IMR-90 (cell line): ENCODE data around the gene LTBP1. TPM values are rescaled to one million over a fixed set of nuclear protein-coding genes. Genes with fewer than 3 reads are reported as not detected.

ENCODE experiments used
- ATAC-seq: fragments of 200-7000 bp; cut with Tn5 transposase; 2 replicates; pipeline ENCODE4 v1.9.1; 2020; ENCODE audit warnings: low read depth, mild to moderate bottlenecking, moderate library complexity
- BruUV-seq: library from RNA; stranded (reverse); fragments of 400-500 nt; replicated peaks from 2 replicates; lab custom pipeline; 2021; lab: Mats Ljungman, UMichigan
- CTCF ChIA-PET: fragments of 300-600 bp; formaldehyde crosslinking; extraction: SDS; loops from one replicate; lab custom pipeline; 2021; ENCODE audit warnings: antibody characterized with exemption; lab: Yijun Ruan, JAX
- POLR2A ChIA-PET: fragments of 300-600 bp; sonication (Branson Sonifier 250); formaldehyde crosslinking; loops from one replicate; lab custom pipeline; 2022; ENCODE audit warnings: antibody characterized with exemption; ENCODE audit not compliant: unreplicated experiment; lab: Charles Lee
- DNase-seq: peaks from one replicate; pipeline ENCODE4 v3.0.0; 2013
- H2AFZ ChIP-seq: replicated peaks from 2 replicates; pipeline ENCODE3; 2013; ENCODE audit warnings: low read length, mild to moderate bottlenecking; ENCODE audit not compliant: poor library complexity
- H2AK5ac ChIP-seq: 2 replicates; pipeline ENCODE4 v1.6.1; 2013; ENCODE audit warnings: low read depth, low read length, inconsistent platforms
- H2AK9ac ChIP-seq: replicated peaks from 2 replicates; pipeline ENCODE3; 2013; ENCODE audit warnings: mild to moderate bottlenecking, low read depth, low read length, moderate library complexity; ENCODE audit not compliant: poor library complexity
- H2BK120ac ChIP-seq: 2 replicates; pipeline ENCODE4 v1.6.1; 2013; ENCODE audit warnings: low read depth, low read length, inconsistent platforms
- H2BK15ac ChIP-seq: 3 replicates; pipeline ENCODE4 v1.6.1; 2013; ENCODE audit warnings: low read depth, low read length, inconsistent platforms
- H2BK20ac ChIP-seq: 2 replicates; pipeline ENCODE4 v1.6.1; 2013; ENCODE audit warnings: low read depth, mild to moderate bottlenecking, inconsistent platforms, low read length, moderate library complexity
- H2BK5ac ChIP-seq: 2 replicates; pipeline ENCODE4 v1.6.1; 2013; ENCODE audit warnings: mild to moderate bottlenecking, low read depth, low read length, inconsistent platforms; ENCODE audit not compliant: poor library complexity, severe bottlenecking
- H3K14ac ChIP-seq: replicated peaks from 2 replicates; pipeline ENCODE4 v1.6.1; 2013; ENCODE audit warnings: low read depth, low read length, inconsistent platforms
- H3K18ac ChIP-seq: 2 replicates; pipeline ENCODE4 v1.6.1; 2013; ENCODE audit warnings: low read depth, low read length, control low read depth
- H3K23ac ChIP-seq: 2 replicates; pipeline ENCODE4 v1.6.1; 2013; ENCODE audit warnings: low read depth, low read length, inconsistent platforms
- H3K27ac ChIP-seq: 2 replicates; pipeline ENCODE4 v1.5.1; 2013; ENCODE audit warnings: mild to moderate bottlenecking, control low read depth, low read length; ENCODE audit not compliant: insufficient read depth
- H3K27me3 ChIP-seq: 2 replicates; pipeline ENCODE4 v1.6.1; 2013; ENCODE audit warnings: low read length; ENCODE audit not compliant: control insufficient read depth, insufficient read depth
- H3K36me3 ChIP-seq: 2 replicates; pipeline ENCODE4 v1.6.1; 2013; ENCODE audit warnings: low read length, mixed read lengths; ENCODE audit not compliant: control insufficient read depth, insufficient read depth
- H3K4ac ChIP-seq: 2 replicates; pipeline ENCODE4 v1.6.1; 2013; ENCODE audit warnings: low read depth, low read length, inconsistent platforms
- H3K4me1 ChIP-seq: 2 replicates; pipeline ENCODE4 v1.6.1; 2013; ENCODE audit warnings: low read length, mixed read lengths; ENCODE audit not compliant: control insufficient read depth, insufficient read depth
- H3K4me2 ChIP-seq: 2 replicates; pipeline ENCODE4 v1.6.1; 2013; ENCODE audit warnings: low read depth, mild to moderate bottlenecking, control low read depth, low read length, moderate library complexity
- H3K4me3 ChIP-seq: 2 replicates; pipeline ENCODE4 v1.5.1; 2013; ENCODE audit warnings: low read depth, mild to moderate bottlenecking, control low read depth, low read length, moderate library complexity; ENCODE audit not compliant: insufficient read depth
- H3K56ac ChIP-seq: 2 replicates; pipeline ENCODE4 v1.6.1; 2013; ENCODE audit warnings: low read length, inconsistent platforms; ENCODE audit not compliant: insufficient read depth; ENCODE audit errors: extremely low read depth
- H3K79me1 ChIP-seq, 2 experiments: 2 replicates each; pipeline ENCODE4 v1.6.1; 2013; ENCODE audit warnings: low read length in 2 of 2, inconsistent platforms in 1 of 2, low read depth in 1 of 2
- H3K9ac ChIP-seq: 2 replicates; pipeline ENCODE4 v1.6.1; 2013; ENCODE audit warnings: low read depth, low read length, control low read depth
- H3K9me1 ChIP-seq: 2 replicates; pipeline ENCODE4 v1.6.1; 2013; ENCODE audit warnings: low read length, inconsistent platforms; ENCODE audit not compliant: insufficient read depth
- H3K9me3 ChIP-seq: 2 replicates; pipeline ENCODE4 v1.6.1; 2013; ENCODE audit warnings: low read length; ENCODE audit not compliant: control insufficient read depth, insufficient read depth
- H4K20me1 ChIP-seq: 2 replicates; pipeline ENCODE4 v1.6.1; 2013; ENCODE audit warnings: low read length, inconsistent platforms; ENCODE audit not compliant: insufficient read depth
- H4K5ac ChIP-seq: 2 replicates; pipeline ENCODE4 v1.6.1; 2013; ENCODE audit warnings: mild to moderate bottlenecking, low read depth, low read length, control low read depth
- H4K8ac ChIP-seq, 2 experiments: 2 replicates each; pipeline ENCODE4 v1.6.1; 2013; ENCODE audit warnings: low read depth in 2 of 2, low read length in 2 of 2, control low read depth in 1 of 2, inconsistent platforms in 1 of 2
- H4K91ac ChIP-seq: 2 replicates; pipeline ENCODE4 v1.6.1; 2013; ENCODE audit warnings: low read depth, low read length, inconsistent platforms; ENCODE audit not compliant: insufficient read depth
- BHLHE40 ChIP-seq: fragments of 150-350 bp; IDR thresholded peaks from 2 replicates; pipeline ENCODE4 v1.6.1; 2016; ENCODE audit warnings: mild to moderate bottlenecking, low read depth, low read length
- CEBPB ChIP-seq: IDR thresholded peaks from 2 replicates; pipeline ENCODE4 v1.6.1; 2012; ENCODE audit warnings: low read depth, low read length, improper control_type of control experiment
- CHD1 ChIP-seq: IDR thresholded peaks from 2 replicates; pipeline ENCODE4 v1.6.1; 2012; ENCODE audit warnings: low read depth, low read length, improper control_type of control experiment
- FOS ChIP-seq: fragments of 150-350 bp; IDR thresholded peaks from 2 replicates; pipeline ENCODE4 v1.6.1; 2016; ENCODE audit warnings: low read depth, low read length
- MAFK ChIP-seq: IDR thresholded peaks from 2 replicates; pipeline ENCODE4 v1.6.1; 2012; ENCODE audit warnings: low read depth, low read length, improper control_type of control experiment
- MAZ ChIP-seq: IDR thresholded peaks from 2 replicates; pipeline ENCODE4 v1.6.1; 2012; ENCODE audit warnings: low read depth, mild to moderate bottlenecking, low read length, improper control_type of control experiment, moderate library complexity, borderline replicate concordance
- MXI1 ChIP-seq: IDR thresholded peaks from 2 replicates; pipeline ENCODE4 v1.6.1; 2012; ENCODE audit warnings: low read depth, mild to moderate bottlenecking, low read length, moderate library complexity, borderline replicate concordance
- NFE2L2 ChIP-seq: fragments of 150-350 bp; IDR thresholded peaks from 2 replicates; pipeline ENCODE4 v1.6.1; 2016; ENCODE audit warnings: low read depth, mild to moderate bottlenecking, low read length
- POLR2A ChIP-seq: IDR thresholded peaks from 2 replicates; pipeline ENCODE4 v1.6.1; 2012; ENCODE audit warnings: mild to moderate bottlenecking, low read depth, low read length
- RAD21 ChIP-seq: IDR thresholded peaks from 2 replicates; pipeline ENCODE4 v1.6.1; 2012; ENCODE audit warnings: low read length, improper control_type of control experiment
- RCOR1 ChIP-seq: IDR thresholded peaks from 2 replicates; pipeline ENCODE4 v1.6.1; 2012; ENCODE audit warnings: mild to moderate bottlenecking, low read length, improper control_type of control experiment; ENCODE audit not compliant: insufficient replicate concordance
- RFX5 ChIP-seq: IDR thresholded peaks from 2 replicates; pipeline ENCODE4 v1.8.0; 2012; ENCODE audit warnings: low read depth, mild to moderate bottlenecking, low read length, moderate library complexity
- SMC3 ChIP-seq: fragments of 150-350 bp; IDR thresholded peaks from 2 replicates; pipeline ENCODE4 v1.6.1; 2016; ENCODE audit warnings: low read depth, mild to moderate bottlenecking, antibody characterized with exemption, low read length, moderate library complexity
- WGBS, 2 experiments: methylation state at CpG; one replicate each; pipeline versions ENCODE4 v1.1.5 to v1.1.7; 2013; ENCODE audit warnings: missing lambda C conversion rate in 2 of 2; ENCODE audit not compliant: insufficient read length in 1 of 2; ENCODE audit errors: extremely low coverage in 2 of 2; 5-methylcytosine and 5-hydroxymethylcytosine counted together
- dilution Hi-C: fragments of 300-500 bp; cut with HindIII; formaldehyde crosslinking; loops from one replicate; pipeline ENCODE4 v1.14.3; 2018; ENCODE audit warnings: low sequenced_read_pairs; ENCODE audit not compliant: unreplicated experiment
- in situ Hi-C: fragments of 300-500 bp; cut with MboI; formaldehyde crosslinking; loops from 3 replicates; pipeline ENCODE4 v1.14.3; 2019; ENCODE audit warnings: low sequenced_read_pairs, inconsistent platforms, mixed read lengths
- intact Hi-C: fragments of 100-400 bp; cut with micrococcal nuclease; formaldehyde crosslinking; loops from 2 replicates; pipeline ENCODE4 v1.10.0; 2022
- polyA plus RNA-seq, 3 experiments: library from polyadenylated mRNA; depleted of rRNA; stranded (reverse); fragments of >200 nt; gene quantifications; 2 replicates each; pipeline ENCODE4 v1.2.3, GENCODE V29; 2012; ENCODE audit warnings: low replicate concordance in 1 of 3
- total RNA-seq: library from RNA; depleted of rRNA; stranded (reverse); fragments of >200 nt; gene quantifications from 2 replicates; pipeline ENCODE4 v1.2.3, GENCODE V29; 2012
- TF ChIP-seq, protein P1 (sequence below): fragments of 150-350 bp; IDR thresholded peaks from 2 replicates; pipeline ENCODE4 v1.6.1; 2016; ENCODE audit warnings: low read depth, mild to moderate bottlenecking, low read length, moderate library complexity, borderline replicate concordance
- TF ChIP-seq, protein P2 (sequence below): conservative IDR thresholded peaks from 2 replicates; pipeline ENCODE4 v1.5.1; 2012; ENCODE audit warnings: mild to moderate bottlenecking, low read depth, low read length, improper control_type of control experiment
- TF ChIP-seq, protein P3 (sequence below): fragments of 150-350 bp; IDR thresholded peaks from 2 replicates; pipeline ENCODE4 v1.6.1; 2017; ENCODE audit warnings: mild to moderate bottlenecking, antibody characterized with exemption, low read length, low read depth

Gene LTBP1
- total and polyA plus RNA-seq, 2 of the 4 experiments (the other 2 are of a cell fraction), result 235 to 326 TPM

DNA sequence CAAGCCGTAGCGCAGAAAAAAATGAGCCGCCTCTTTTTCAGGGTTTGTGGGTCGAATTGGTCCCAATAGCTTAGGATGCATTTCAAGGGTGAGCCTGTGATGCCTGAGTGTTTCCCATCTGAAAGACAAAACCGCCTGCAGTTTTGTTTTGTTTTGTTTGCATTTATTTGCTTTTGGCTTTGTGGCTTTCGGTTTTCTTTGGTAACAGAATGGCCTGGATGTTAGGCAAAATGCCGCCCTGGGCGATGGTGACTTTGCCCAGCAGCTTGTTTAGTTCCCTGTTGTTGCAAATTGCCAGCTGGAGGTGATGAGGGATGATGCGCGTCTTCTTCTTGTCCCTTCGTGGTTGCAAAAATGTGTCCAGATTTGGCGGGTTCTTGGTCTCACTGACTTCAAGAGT lies 109.4 kb downstream of the LTBP1 start:
- H4K91ac ChIP-seq, result no peak overlapping the region
- H3K79me1 ChIP-seq, result peaks cover 11 to 20% of the 10 kb centered on the region in 2 experiments
- POLR2A ChIA-PET, result no interaction called here
- intact Hi-C loops, result no loop called here
- peaks cover 9% of the 10 kb centered on the region for H3K4me1 ChIP-seq
- CTCF ChIA-PET, result no interaction called here
- H3K9me3 ChIP-seq, result peaks cover 4% of the 10 kb centered on the region; the same call in 1 of the 2 replicates
- H3K4me3 ChIP-seq, result no peak overlapping the region
- no peak overlapping the region for H3K27ac ChIP-seq
- H2BK15ac ChIP-seq, result no peak overlapping the region
- TF ChIP-seq RAD21 (no peak), CHD1 (no peak), MAFK (no peak), FOS (no peak), RFX5 (no peak), NFE2L2 (no peak), MXI1 (no peak), RCOR1 (no peak), POLR2A (no peak), CEBPB (no peak), SMC3 (no peak), MAZ (no peak), BHLHE40 (no peak)
- TF ChIP-seq, protein P1, sequence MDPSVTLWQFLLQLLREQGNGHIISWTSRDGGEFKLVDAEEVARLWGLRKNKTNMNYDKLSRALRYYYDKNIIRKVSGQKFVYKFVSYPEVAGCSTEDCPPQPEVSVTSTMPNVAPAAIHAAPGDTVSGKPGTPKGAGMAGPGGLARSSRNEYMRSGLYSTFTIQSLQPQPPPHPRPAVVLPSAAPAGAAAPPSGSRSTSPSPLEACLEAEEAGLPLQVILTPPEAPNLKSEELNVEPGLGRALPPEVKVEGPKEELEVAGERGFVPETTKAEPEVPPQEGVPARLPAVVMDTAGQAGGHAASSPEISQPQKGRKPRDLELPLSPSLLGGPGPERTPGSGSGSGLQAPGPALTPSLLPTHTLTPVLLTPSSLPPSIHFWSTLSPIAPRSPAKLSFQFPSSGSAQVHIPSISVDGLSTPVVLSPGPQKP, result no peak
- TF ChIP-seq, protein P2, sequence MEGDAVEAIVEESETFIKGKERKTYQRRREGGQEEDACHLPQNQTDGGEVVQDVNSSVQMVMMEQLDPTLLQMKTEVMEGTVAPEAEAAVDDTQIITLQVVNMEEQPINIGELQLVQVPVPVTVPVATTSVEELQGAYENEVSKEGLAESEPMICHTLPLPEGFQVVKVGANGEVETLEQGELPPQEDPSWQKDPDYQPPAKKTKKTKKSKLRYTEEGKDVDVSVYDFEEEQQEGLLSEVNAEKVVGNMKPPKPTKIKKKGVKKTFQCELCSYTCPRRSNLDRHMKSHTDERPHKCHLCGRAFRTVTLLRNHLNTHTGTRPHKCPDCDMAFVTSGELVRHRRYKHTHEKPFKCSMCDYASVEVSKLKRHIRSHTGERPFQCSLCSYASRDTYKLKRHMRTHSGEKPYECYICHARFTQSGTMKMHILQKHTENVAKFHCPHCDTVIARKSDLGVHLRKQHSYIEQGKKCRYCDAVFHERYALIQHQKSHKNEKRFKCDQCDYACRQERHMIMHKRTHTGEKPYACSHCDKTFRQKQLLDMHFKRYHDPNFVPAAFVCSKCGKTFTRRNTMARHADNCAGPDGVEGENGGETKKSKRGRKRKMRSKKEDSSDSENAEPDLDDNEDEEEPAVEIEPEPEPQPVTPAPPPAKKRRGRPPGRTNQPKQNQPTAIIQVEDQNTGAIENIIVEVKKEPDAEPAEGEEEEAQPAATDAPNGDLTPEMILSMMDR, result no peak
- TF ChIP-seq, protein P3, sequence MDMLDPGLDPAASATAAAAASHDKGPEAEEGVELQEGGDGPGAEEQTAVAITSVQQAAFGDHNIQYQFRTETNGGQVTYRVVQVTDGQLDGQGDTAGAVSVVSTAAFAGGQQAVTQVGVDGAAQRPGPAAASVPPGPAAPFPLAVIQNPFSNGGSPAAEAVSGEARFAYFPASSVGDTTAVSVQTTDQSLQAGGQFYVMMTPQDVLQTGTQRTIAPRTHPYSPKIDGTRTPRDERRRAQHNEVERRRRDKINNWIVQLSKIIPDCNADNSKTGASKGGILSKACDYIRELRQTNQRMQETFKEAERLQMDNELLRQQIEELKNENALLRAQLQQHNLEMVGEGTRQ, result no peak
- H4K20me1 ChIP-seq, result no peaks in the 10 kb centered on the region
- no peak overlapping the region; the same call in 1 of the 2 replicates for H2AK5ac ChIP-seq
- H2BK5ac ChIP-seq, result no peak overlapping the region
- no peak overlapping the region for H3K23ac ChIP-seq
- no peak overlapping the region for H3K18ac ChIP-seq
- H2AK9ac ChIP-seq, result no peak overlapping the region
- H4K5ac ChIP-seq, result no peak overlapping the region
- no peak overlapping the region for H3K14ac ChIP-seq
- H3K9me1 ChIP-seq, result 0 out of 2 replicates have a peak, but pooled peaks cover 5% of the 10 kb centered on the region
- no peak overlapping the region for H3K56ac ChIP-seq
- peaks cover 4% of the 10 kb centered on the region; the same call in 1 of the 2 replicates for H3K36me3 ChIP-seq
- dilution Hi-C loops, result no loop called here
- ATAC-seq, result no peak
- DNase-seq, result no peak
- H2BK20ac ChIP-seq, result no peak overlapping the region
- no peak overlapping the region for H3K4ac ChIP-seq
- in situ Hi-C loops, result no loop called here
- 95% methylated on average over 4 of the region's 12 CpGs; no CpG with 5 or more reads in 1 of the 2 experiments for WGBS, 2 experiments
- no peak overlapping the region for H2AFZ ChIP-seq
- H2BK120ac ChIP-seq, result no peak overlapping the region
- no peaks in the 10 kb centered on the region for H3K27me3 ChIP-seq
- H3K9ac ChIP-seq, result no peak overlapping the region
- H4K8ac ChIP-seq, result no peak overlapping the region
- BruUV-seq, result no TSS peak
- H3K4me2 ChIP-seq, result no peak overlapping the region
